ENCODE data around the gene SMCP. TPM values are rescaled to one million over a fixed set of nuclear protein-coding genes. Genes with fewer than 3 reads are reported as not detected.

The SMCP gene
- total RNA-seq, 2 experiments from 2014 or later = not detected

GRCh38 chr1:152926091-152926490 is 48.0 kb downstream of the SMCP start:
- Mint-ChIP-seq H3K27ac (no peak overlapping the region), H3K4me3 (no peak overlapping the region), H3K27me3 (peaks cover 13% of the 10 kb centered on the region), H3K4me1 (ENCODE audit: low read depth) (no peaks in the 10 kb centered on the region), H3K36me3 (ENCODE audit: low read depth) (no peaks in the 10 kb centered on the region), H3K9me3 (no peaks in the 10 kb centered on the region)
- ChIA-PET CTCF (interaction anchor here (0.7 to 1.9 kb wide), 5 partner anchors 13 to 272 kb away, joined by 4 to 11 read pairs (median 7); partner anchors contain the start of gene SMCP), POLR2A (no interaction called here)
- intact Hi-C loops (cut with micrococcal nuclease) = no loop called here
- ATAC-seq (no peak), DNase-seq (no peak)
- TF ChIP-seq CTCF (IDR thresholded peaks at IDR 0.05) = no peak

DNA sequence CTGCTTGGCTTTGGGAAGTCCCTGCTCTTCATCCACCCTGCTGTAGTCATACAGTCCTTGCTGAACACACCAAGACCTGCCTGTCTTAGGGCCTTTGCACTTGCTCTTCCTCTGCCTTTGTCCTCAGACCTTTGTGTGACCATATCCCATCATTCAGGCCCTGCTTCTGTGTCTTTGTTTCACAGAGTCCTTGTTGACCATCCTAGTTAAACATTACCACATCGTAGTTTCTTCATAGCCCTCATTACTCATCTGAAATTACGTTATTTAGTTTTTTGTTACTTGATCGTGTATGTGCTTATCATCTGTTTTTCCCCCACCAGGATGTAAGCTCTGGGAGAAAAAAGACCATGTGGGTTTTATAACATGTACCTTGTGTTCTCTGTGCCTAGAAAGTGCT is 50.5 kb downstream of the SMCP start:
- ChIA-PET CTCF (interaction anchor here (1.1 kb wide), 1 partner anchor 60 kb away, joined by 3 read pairs; no protein-coding TSS in a partner anchor), POLR2A (no interaction called here)
- Mint-ChIP-seq H3K9me3 (no peaks in the 10 kb centered on the region), H3K36me3 (ENCODE audit: low read depth) (no peaks in the 10 kb centered on the region), H3K4me3 (no peak overlapping the region), H3K4me1 (ENCODE audit: low read depth) (no peaks in the 10 kb centered on the region), H3K27me3 (peaks cover 10% of the 10 kb centered on the region), H3K27ac (no peak overlapping the region)
- DNase-seq = no peak
- intact Hi-C loops (cut with micrococcal nuclease) = no loop called here
- no peak for ATAC-seq
- TF ChIP-seq CTCF (IDR thresholded peaks at IDR 0.05) = no peak

DNA sequence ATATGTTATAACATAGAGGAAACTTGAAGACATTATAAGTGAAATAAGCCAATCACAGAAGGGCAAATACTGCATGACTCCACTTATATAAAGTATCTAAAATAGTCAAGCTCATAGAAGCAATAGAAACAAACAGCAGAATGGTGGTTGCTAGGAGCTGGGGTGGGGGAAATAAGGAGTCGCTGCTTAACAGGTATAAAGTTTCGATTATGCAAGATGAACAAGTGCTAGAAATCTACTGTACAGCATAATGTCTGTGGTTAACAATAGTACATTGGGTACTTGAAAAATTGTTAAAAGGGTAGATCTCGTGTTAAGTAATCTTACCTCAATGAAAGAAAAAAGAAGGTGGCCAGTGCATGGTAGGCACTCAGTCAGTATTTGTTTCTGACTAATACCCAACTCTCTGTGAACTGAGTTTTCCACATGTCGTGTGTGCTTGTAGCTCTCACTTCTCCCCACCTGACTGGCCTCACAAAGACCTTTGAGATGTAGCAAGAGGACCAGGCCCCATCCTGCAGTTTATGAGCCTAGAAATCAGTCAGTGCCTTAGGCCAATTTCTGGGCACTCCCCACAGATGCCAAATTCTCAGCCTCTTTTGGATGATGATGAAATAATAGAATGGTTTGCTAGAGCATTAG is 54.2 kb downstream of the SMCP start:
- CTCF ChIA-PET = no interaction called here
- DNase-seq = no peak
- POLR2A ChIA-PET = no interaction called here

DNA sequence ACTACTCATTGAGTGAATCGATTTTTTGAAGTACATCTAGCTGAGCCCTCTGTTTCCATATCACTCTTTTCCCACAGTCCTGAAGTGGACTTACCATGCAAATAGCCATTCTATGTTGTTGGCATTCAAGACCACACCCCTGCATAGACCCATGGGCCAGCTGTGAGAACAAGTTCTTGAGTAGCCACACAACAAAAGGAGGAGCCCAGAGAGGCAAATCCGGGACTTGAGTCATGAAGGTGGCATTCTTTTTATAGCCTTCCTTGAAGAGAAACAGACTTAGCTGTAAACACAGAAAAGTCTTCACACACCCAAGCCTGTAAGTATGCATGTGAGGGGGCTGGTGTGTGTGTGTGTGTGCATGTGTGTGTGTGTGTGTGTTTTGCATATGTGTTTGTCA is 55.1 kb downstream of the SMCP start:
- DNase-seq (no peak), ATAC-seq (no peak)
- Mint-ChIP-seq H3K36me3 (ENCODE audit: low read depth) (no peaks in the 10 kb centered on the region), H3K4me3 (no peak overlapping the region), H3K9me3 (peaks cover 1% of the 10 kb centered on the region), H3K27me3 (peaks cover 12% of the 10 kb centered on the region), H3K27ac (no peak overlapping the region), H3K4me1 (ENCODE audit: low read depth) (no peaks in the 10 kb centered on the region)
- no peak for TF ChIP-seq CTCF (IDR thresholded peaks at IDR 0.05)
- CTCF ChIA-PET = no interaction called here
- POLR2A ChIA-PET = no interaction called here
- intact Hi-C loops (cut with micrococcal nuclease) = no loop called here

More for the DNA sequence above, 54.2 kb downstream of the SMCP start:
- H3K27ac Mint-ChIP-seq = no peak overlapping the region
- H3K9me3 Mint-ChIP-seq = peaks cover 1% of the 10 kb centered on the region
- H3K27me3 Mint-ChIP-seq = peaks cover 12% of the 10 kb centered on the region
- H3K4me3 Mint-ChIP-seq = no peak overlapping the region
- H3K4me1 Mint-ChIP-seq (ENCODE audit: low read depth) = no peaks in the 10 kb centered on the region
- ATAC-seq = no peak
- intact Hi-C loops (cut with micrococcal nuclease) = no loop called here
- no peak for TF ChIP-seq CTCF (IDR thresholded peaks at IDR 0.05)
- H3K36me3 Mint-ChIP-seq (ENCODE audit: low read depth) = no peaks in the 10 kb centered on the region

Other genes starting within 250 kb of the SMCP start
- gene LCE2D, start 214.9 kb upstream of the SMCP start, total RNA-seq = not detected
- not detected for gene LCE2C, start 203.0 kb upstream of the SMCP start, total RNA-seq
- gene LCE2B, start 192.2 kb upstream of the SMCP start, total RNA-seq = not detected
- not detected for gene LCE2A, start 180.0 kb upstream of the SMCP start, total RNA-seq
- gene LCE4A, start 170.2 kb upstream of the SMCP start, total RNA-seq = not detected
- gene KPRP, start 120.3 kb upstream of the SMCP start, total RNA-seq = not detected
- gene LCE1F, start 103.2 kb upstream of the SMCP start, total RNA-seq = not detected
- gene LCE1E, start 92.1 kb upstream of the SMCP start, total RNA-seq = not detected
- not detected for gene LCE1D, start 81.6 kb upstream of the SMCP start, total RNA-seq
- gene LCE1C, start 71.7 kb upstream of the SMCP start, total RNA-seq = not detected
- gene LCE1B, start 66.4 kb upstream of the SMCP start, total RNA-seq = not detected
- gene LCE1A, start 50.8 kb upstream of the SMCP start, total RNA-seq = not detected
- gene LCE6A, start 35.5 kb upstream of the SMCP start, total RNA-seq = not detected
- gene LCE7A, start 18.3 kb upstream of the SMCP start, total RNA-seq = not detected
- not detected for gene IVL, start 30.2 kb downstream of the SMCP start, total RNA-seq
- gene SPRR5, start 68.9 kb downstream of the SMCP start, total RNA-seq = not detected
- not detected for gene SPRR4, start 92.3 kb downstream of the SMCP start, total RNA-seq
- gene SPRR1A, start 105.8 kb downstream of the SMCP start, total RNA-seq = not detected
- gene SPRR3, start 123.4 kb downstream of the SMCP start, total RNA-seq = not detected
- not detected for gene SPRR1B, start 152.9 kb downstream of the SMCP start, total RNA-seq
- not detected for gene SPRR2D, start 162.8 kb downstream of the SMCP start, total RNA-seq
- gene SPRR2A, start 179.2 kb downstream of the SMCP start, total RNA-seq = not detected
- not detected for gene SPRR2B, start 193.3 kb downstream of the SMCP start, total RNA-seq
- gene SPRR2E, start 216.2 kb downstream of the SMCP start, total RNA-seq = not detected
- gene SPRR2F, start 235.2 kb downstream of the SMCP start, total RNA-seq = not detected

All from activated CD8-positive, alpha-beta T cell treated with anti-CD3 and anti-CD28 coated beads for 36 hours (primary cell).